Neuronal stem cell (in vitro differentiated cells): ENCODE measurements around the gene NAA15.
A peak's percentile ranks its signal among the peaks of the same experiment; 100 is the strongest.

ENCODE experiments used
- DNase-seq: peaks from one replicate; pipeline ENCODE4 v3.0.0-alpha.2; 2013; ENCODE audit warnings: low spot score
- H2AFZ ChIP-seq: one replicate; pipeline ENCODE4 v1.6.1; 2013; ENCODE audit warnings: mild to moderate bottlenecking, low read length, inconsistent platforms
- H2AK5ac ChIP-seq: 2 replicates; pipeline ENCODE4 v1.6.1; 2013; ENCODE audit warnings: low read depth, mild to moderate bottlenecking, inconsistent platforms, low read length, moderate library complexity, mixed read lengths
- H2BK120ac ChIP-seq: 2 replicates; pipeline ENCODE4 v1.6.1; 2013; ENCODE audit warnings: low read depth, mild to moderate bottlenecking, inconsistent platforms, low read length, moderate library complexity, mixed read lengths
- H2BK12ac ChIP-seq: one replicate; pipeline ENCODE4 v1.6.1; 2013; ENCODE audit warnings: low read length, inconsistent platforms
- H2BK15ac ChIP-seq: 2 replicates; pipeline ENCODE4 v1.6.1; 2013; ENCODE audit warnings: mild to moderate bottlenecking, low read length, inconsistent platforms, mixed read lengths
- H2BK5ac ChIP-seq: one replicate; pipeline ENCODE4 v1.6.1; 2013; ENCODE audit warnings: inconsistent platforms, mild to moderate bottlenecking, low read length, moderate library complexity
- H3K14ac ChIP-seq: one replicate; pipeline ENCODE4 v1.6.1; 2013; ENCODE audit warnings: low read length, inconsistent platforms
- H3K18ac ChIP-seq: 2 replicates; pipeline ENCODE4 v1.6.1; 2013; ENCODE audit warnings: low read length, inconsistent platforms
- H3K23ac ChIP-seq: 2 replicates; pipeline ENCODE4 v1.6.1; 2013; ENCODE audit warnings: low read depth, mild to moderate bottlenecking, mixed read lengths, low read length, inconsistent platforms; ENCODE audit not compliant: poor library complexity
- H3K27ac ChIP-seq: replicated peaks from 3 replicates; pipeline ENCODE4 v1.5.1; 2013; ENCODE audit warnings: low read length, inconsistent platforms
- H3K27me3 ChIP-seq, 3 experiments: 2 replicates each; pipeline ENCODE4 v1.6.1; 2013; ENCODE audit warnings: low read length in 3 of 3, mild to moderate bottlenecking in 2 of 3, inconsistent platforms in 1 of 3, low read depth in 1 of 3, mixed read lengths in 1 of 3, moderate library complexity in 1 of 3; ENCODE audit not compliant: control insufficient read depth in 3 of 3, insufficient read depth in 3 of 3
- H3K36me3 ChIP-seq, 2 donors: replicated peaks in 1 of 2; 2 replicates each; pipeline ENCODE4 v1.6.1; 2013; ENCODE audit warnings: low read length in 2 of 2; ENCODE audit not compliant: control insufficient read depth in 2 of 2, insufficient read depth in 2 of 2
- H3K4ac ChIP-seq: 2 replicates; pipeline ENCODE4 v1.6.1; 2013; ENCODE audit warnings: inconsistent platforms, mild to moderate bottlenecking, low read length, moderate library complexity
- H3K4me1 ChIP-seq, 2 donors: 1 replicate in 1 of 2; 2 replicates in 1 of 2; pipeline ENCODE4 v1.6.1; 2013; ENCODE audit warnings: low read length in 2 of 2, low read depth in 1 of 2; ENCODE audit not compliant: control insufficient read depth in 2 of 2, insufficient read depth in 1 of 2
- H3K4me2 ChIP-seq: one replicate; pipeline ENCODE4 v1.6.1; 2013; ENCODE audit warnings: mild to moderate bottlenecking, low read length, inconsistent platforms; ENCODE audit not compliant: insufficient read depth, poor library complexity, severe bottlenecking
- H3K4me3 ChIP-seq, 2 donors: 2 replicates each; pipeline ENCODE4 v1.5.1; 2013; ENCODE audit warnings: low read length in 2 of 2, mild to moderate bottlenecking in 2 of 2, inconsistent platforms in 1 of 2, moderate library complexity in 1 of 2
- H3K79me1 ChIP-seq: one replicate; pipeline ENCODE4 v1.6.1; 2013; ENCODE audit warnings: low read depth, mild to moderate bottlenecking, inconsistent platforms, low read length, moderate library complexity
- H3K9ac ChIP-seq: one replicate; pipeline ENCODE4 v1.6.1; 2013; ENCODE audit warnings: mild to moderate bottlenecking, low read depth, low read length, inconsistent platforms; ENCODE audit not compliant: poor library complexity
- H3K9me3 ChIP-seq, 2 donors: replicated peaks in 1 of 2; 2 replicates each; pipeline versions ENCODE3 to v1.6.1; 2013; ENCODE audit warnings: low read length in 2 of 2, mild to moderate bottlenecking in 2 of 2, inconsistent platforms in 1 of 2, low read depth in 1 of 2, mixed read lengths in 1 of 2, moderate library complexity in 1 of 2; ENCODE audit not compliant: control insufficient read depth in 2 of 2, insufficient read depth in 1 of 2
- H4K8ac ChIP-seq: one replicate; pipeline ENCODE4 v1.6.1; 2013; ENCODE audit warnings: low read depth, mild to moderate bottlenecking, inconsistent platforms, low read length, moderate library complexity
- H4K91ac ChIP-seq: one replicate; pipeline ENCODE4 v1.6.1; 2013; ENCODE audit warnings: low read length, low read depth, mild to moderate bottlenecking, inconsistent platforms; ENCODE audit not compliant: poor library complexity
- WGBS, 2 donors: extraction: QIAGEN DNeasy Blood & Tissue Kit; methylation state at CpG; one replicate each; pipeline ENCODE4 v1.1.7; 2013; ENCODE audit warnings: missing lambda C conversion rate in 2 of 2, mixed read lengths in 1 of 2; ENCODE audit not compliant: insufficient read length in 2 of 2, insufficient replicate concordance in 1 of 2; ENCODE audit errors: extremely low coverage in 2 of 2; 5-methylcytosine and 5-hydroxymethylcytosine counted together

Gene NAA15

GRCh38 chr4:139256349-139256748 lies 45.0 kb upstream of the NAA15 start:
- DNase-seq = no peak
- no peak overlapping the region for H3K18ac ChIP-seq
- no CpG with 5 or more reads among the region's 2 CpGs for WGBS, 2 donors

DNA sequence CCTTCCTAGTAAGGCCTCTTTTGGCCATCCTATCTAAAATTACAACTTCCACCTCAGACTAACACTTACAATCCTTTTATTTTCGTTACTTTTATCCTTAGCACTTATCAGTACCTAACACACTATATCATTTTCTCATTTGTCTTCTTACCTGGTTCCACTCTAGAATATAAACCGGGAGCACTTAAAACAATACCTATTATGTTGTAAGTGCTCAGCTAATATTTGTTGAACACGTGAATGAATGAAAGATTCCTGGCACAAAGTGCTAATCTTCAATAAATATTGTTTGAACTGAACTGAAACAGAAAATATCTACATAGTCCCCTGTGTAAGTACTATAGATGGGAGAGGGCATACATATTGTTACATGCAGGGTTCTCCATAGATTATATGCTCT lies 35.7 kb upstream of the NAA15 start:
- Histone ChIP-seq H3K27me3 (no peaks in the 10 kb centered on the region), H3K18ac (no peak overlapping the region), H3K14ac (no peak overlapping the region), H3K9me3 (no peaks in the 10 kb centered on the region), H3K27ac (no peak overlapping the region), H2BK12ac (no peak overlapping the region), H3K4me1 (peaks cover 5% of the 10 kb centered on the region in 2 donors), H4K91ac (no peak overlapping the region), H3K79me1 (no peaks in the 10 kb centered on the region), H2BK120ac (no peak overlapping the region), H3K36me3 (no peaks in the 10 kb centered on the region), H2BK5ac (no peak overlapping the region), H2AK5ac (no peak overlapping the region), H3K4me3 (no peak overlapping the region), H3K4me2 (no peak overlapping the region), H3K23ac (no peak overlapping the region), H4K8ac (no peak overlapping the region), H3K9ac (no peak overlapping the region), H2AFZ (no peak overlapping the region), H3K4ac (no peak overlapping the region), H2BK15ac (no peak overlapping the region)
- WGBS, 2 donors = no CpG with 5 or more reads among the region's 3 CpGs
- no peak for DNase-seq

More at GRCh38 chr4:139256349-139256748, 45.0 kb upstream of the NAA15 start:
- Histone ChIP-seq H3K14ac (no peak overlapping the region), H3K4ac (no peak overlapping the region), H4K8ac (no peak overlapping the region), H3K9me3 (no peaks in the 10 kb centered on the region), H3K23ac (no peak overlapping the region), H2BK12ac (no peak overlapping the region), H2BK120ac (no peak overlapping the region), H2BK5ac (no peak overlapping the region), H3K27me3 (peaks cover 0 to 4% (median 0%) of the 10 kb centered on the region in 3 experiments), H3K4me1 (no peaks in the 10 kb centered on the region), H2AK5ac (no peak overlapping the region), H2BK15ac (no peak overlapping the region), H3K36me3 (no peaks in the 10 kb centered on the region), H3K4me3 (no peak overlapping the region), H3K4me2 (no peak overlapping the region), H4K91ac (no peak overlapping the region), H2AFZ (no peak overlapping the region), H3K27ac (no peak overlapping the region), H3K79me1 (no peaks in the 10 kb centered on the region), H3K9ac (no peak overlapping the region)

DNA sequence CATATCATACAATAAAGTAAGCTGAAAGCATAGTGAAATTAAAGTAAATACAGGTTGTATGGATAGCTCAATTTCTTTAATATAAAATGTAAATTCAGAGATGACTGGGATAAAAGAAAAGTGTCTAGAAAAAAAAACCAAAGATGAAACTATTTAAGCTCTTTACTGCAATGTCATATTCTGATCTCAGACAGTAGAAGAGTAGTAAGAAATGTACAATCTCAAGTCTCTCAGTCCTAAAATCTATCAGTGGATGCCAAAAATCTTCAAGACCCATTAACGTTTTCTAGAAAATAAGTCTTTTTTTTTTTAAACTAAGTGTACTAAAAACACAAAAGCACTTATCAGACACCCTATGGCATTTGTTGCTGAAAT lies 35.1 kb upstream of the NAA15 start:
- H2AK5ac ChIP-seq = no peak overlapping the region
- no peak overlapping the region for H3K9ac ChIP-seq
- no peak overlapping the region for H3K27ac ChIP-seq
- no peak overlapping the region for H4K8ac ChIP-seq
- no peak overlapping the region for H3K14ac ChIP-seq
- no peaks in the 10 kb centered on the region for H3K9me3 ChIP-seq
- H4K91ac ChIP-seq = no peak overlapping the region
- no peak overlapping the region for H3K4me2 ChIP-seq
- H2AFZ ChIP-seq = peak overlapping the region; percentile 90
- DNase-seq = no peak
- H3K27me3 ChIP-seq = no peaks in the 10 kb centered on the region
- H2BK12ac ChIP-seq = no peak overlapping the region
- no CpG with 5 or more reads among the region's 1 CpG for WGBS, 2 donors
- no peak overlapping the region for H2BK15ac ChIP-seq
- H3K23ac ChIP-seq = no peak overlapping the region
- no peak overlapping the region for H2BK5ac ChIP-seq
- H2BK120ac ChIP-seq = no peak overlapping the region
- no peaks in the 10 kb centered on the region for H3K36me3 ChIP-seq
- peak overlapping the region in 1 of 2 donors; percentile 44 for H3K4me3 ChIP-seq
- no peak overlapping the region for H3K18ac ChIP-seq
- H3K4me1 ChIP-seq = peaks cover 5% of the 10 kb centered on the region in 2 donors
- H3K4ac ChIP-seq = no peak overlapping the region
- no peaks in the 10 kb centered on the region for H3K79me1 ChIP-seq

DNA sequence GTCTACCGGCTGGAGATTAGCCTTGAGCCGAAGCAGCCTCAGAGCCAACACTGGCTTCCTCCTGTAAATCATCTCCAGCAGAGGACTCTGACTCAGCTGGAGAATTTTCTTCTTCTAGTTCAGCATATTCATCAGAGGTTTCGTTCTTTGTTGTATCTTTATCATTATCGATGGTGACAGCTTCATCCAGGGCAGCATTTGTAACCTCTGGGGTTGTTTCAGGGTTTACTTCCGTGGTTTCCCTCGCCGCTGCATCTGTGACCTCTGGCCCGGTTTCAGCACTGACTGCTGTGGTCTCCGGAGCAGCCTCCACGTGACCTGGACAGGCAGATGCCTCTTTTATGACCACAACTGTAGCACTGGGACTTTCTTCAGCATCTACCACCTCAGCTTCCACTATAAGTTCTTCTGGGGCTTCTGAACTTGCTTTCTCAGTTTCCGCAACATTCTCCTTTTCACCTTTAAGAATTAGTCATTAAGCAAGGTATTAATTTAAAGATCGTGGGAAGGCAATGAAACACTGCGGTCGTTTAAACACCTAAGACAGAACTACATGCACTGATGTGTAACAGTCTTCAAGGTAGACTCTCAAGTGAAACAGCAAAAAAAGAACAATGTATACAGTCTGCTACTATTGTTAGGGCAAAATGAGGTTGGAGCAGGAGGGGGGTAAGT lies 34.6 kb upstream of the NAA15 start:
- no peaks in the 10 kb centered on the region for H3K27me3 ChIP-seq
- H3K4ac ChIP-seq = no peak overlapping the region
- no peaks in the 10 kb centered on the region for H3K36me3 ChIP-seq
- H3K9me3 ChIP-seq = no peaks in the 10 kb centered on the region
- no peak overlapping the region for H4K91ac ChIP-seq
- H3K4me3 ChIP-seq = peak overlapping the region in 1 of 2 donors; percentile 44
- no peak overlapping the region for H3K9ac ChIP-seq
- no peak overlapping the region for H3K27ac ChIP-seq
- no peak overlapping the region for H3K18ac ChIP-seq
- H2BK12ac ChIP-seq = no peak overlapping the region
- H2AK5ac ChIP-seq = no peak overlapping the region
- H3K4me2 ChIP-seq = no peak overlapping the region
- H4K8ac ChIP-seq = no peak overlapping the region
- no CpG with 5 or more reads among the region's 14 CpGs for WGBS, 2 donors
- peaks cover 5% of the 10 kb centered on the region in 2 donors for H3K4me1 ChIP-seq
- no peak overlapping the region for H3K23ac ChIP-seq
- H2BK5ac ChIP-seq = no peak overlapping the region
- H3K14ac ChIP-seq = no peak overlapping the region
- H2AFZ ChIP-seq = peak overlapping the region; percentile 90
- H2BK120ac ChIP-seq = no peak overlapping the region
- DNase-seq = no peak
- no peak overlapping the region for H2BK15ac ChIP-seq
- no peaks in the 10 kb centered on the region for H3K79me1 ChIP-seq
